Smooth muscle cell (in vitro differentiated cells): Measurements from ENCODE around the gene LRRC61. TPM values are rescaled to one million over a fixed set of nuclear protein-coding genes. Genes with fewer than 3 reads are reported as not detected.
"Not testable (repeated sequence)": the region's sequence is repeated elsewhere in the genome, so short reads cannot be mapped to it uniquely, and the experiment has no call there.

Source experiments
- DNase-seq: peaks from one replicate; lab custom pipeline; 2025; ENCODE audit not compliant: unreplicated experiment; lab: John Stamatoyannopoulos, UW
- H2AFZ ChIP-seq: fragments of 200-600 bp; sonication (generic); 2 replicates; pipeline ENCODE4 v1.6.0; 2016; ENCODE audit warnings: antibody characterized with exemption, low read depth, mild to moderate bottlenecking
- H3F3A ChIP-seq: fragments of 200-600 bp; sonication (generic); 2 replicates; pipeline ENCODE4 v1.6.0; 2017; ENCODE audit warnings: antibody characterized with exemption, low read depth
- H3K27ac ChIP-seq: fragments of 200-600 bp; sonication (generic); 2 replicates; pipeline ENCODE4 v1.5.1; 2016; ENCODE audit warnings: low read depth, mild to moderate bottlenecking
- H3K27me3 ChIP-seq: fragments of 200-600 bp; sonication (generic); 2 replicates; pipeline ENCODE4 v1.6.1; 2016; ENCODE audit warnings: low read depth, mild to moderate bottlenecking
- H3K36me3 ChIP-seq: fragments of 200-600 bp; sonication (generic); 2 replicates; pipeline ENCODE4 v1.5.1; 2016; ENCODE audit warnings: low read depth
- H3K4me1 ChIP-seq: fragments of 200-600 bp; sonication (generic); 2 replicates; pipeline ENCODE4 v1.5.1; 2016; ENCODE audit warnings: low read depth
- H3K4me2 ChIP-seq: fragments of 200-600 bp; sonication (generic); 2 replicates; pipeline ENCODE4 v1.6.0; 2016; ENCODE audit warnings: mild to moderate bottlenecking
- H3K4me3 ChIP-seq: fragments of 200-600 bp; sonication (generic); 2 replicates; pipeline ENCODE4 v1.5.1; 2016; ENCODE audit warnings: mild to moderate bottlenecking
- H3K79me2 ChIP-seq: fragments of 200-600 bp; sonication (generic); 2 replicates; pipeline ENCODE4 v1.6.0; 2016; ENCODE audit warnings: low read depth, mild to moderate bottlenecking
- H3K9ac ChIP-seq: fragments of 200-600 bp; sonication (generic); 2 replicates; pipeline ENCODE4 v1.6.0; 2016; ENCODE audit warnings: low read depth
- H3K9me3 ChIP-seq: fragments of 200-600 bp; sonication (generic); replicated peaks from 2 replicates; pipeline ENCODE4 v1.5.1; 2016; ENCODE audit warnings: low read depth
- H4K20me1 ChIP-seq: fragments of 200-600 bp; sonication (generic); 2 replicates; pipeline ENCODE4 v1.6.0; 2016; ENCODE audit warnings: low read depth
- WGBS: methylation state at CpG from one replicate; pipeline ENCODE4 v1.1.7; 2016; ENCODE audit warnings: low lambda C conversion rate; 5-methylcytosine and 5-hydroxymethylcytosine counted together
- polyA plus RNA-seq: library from polyadenylated mRNA; unstranded; fragments of >200 nt; fragmentation: Nextera tagmentation; extraction: Ambion mirVana; gene quantifications from 2 replicates; pipeline ENCODE4 v1.2.1, GENCODE V29; 2016
- total RNA-seq: library from RNA; depleted of rRNA; stranded (reverse); fragments of >200 nt; gene quantifications from 2 replicates; pipeline ENCODE4 v1.2.3, GENCODE V29; 2014
- TF ChIP-seq, protein P1 (sequence below): fragments of 200-600 bp; sonication (generic); IDR thresholded peaks from 2 replicates; pipeline ENCODE4 v1.5.1; 2017; ENCODE audit warnings: borderline replicate concordance, mild to moderate bottlenecking, antibody characterized with exemption; ENCODE audit not compliant: insufficient read depth, poor library complexity, severe bottlenecking

Gene LRRC61
- total and polyA plus RNA-seq, 2 experiments from 2014 or later: 6.9 to 14.7 TPM

DNA sequence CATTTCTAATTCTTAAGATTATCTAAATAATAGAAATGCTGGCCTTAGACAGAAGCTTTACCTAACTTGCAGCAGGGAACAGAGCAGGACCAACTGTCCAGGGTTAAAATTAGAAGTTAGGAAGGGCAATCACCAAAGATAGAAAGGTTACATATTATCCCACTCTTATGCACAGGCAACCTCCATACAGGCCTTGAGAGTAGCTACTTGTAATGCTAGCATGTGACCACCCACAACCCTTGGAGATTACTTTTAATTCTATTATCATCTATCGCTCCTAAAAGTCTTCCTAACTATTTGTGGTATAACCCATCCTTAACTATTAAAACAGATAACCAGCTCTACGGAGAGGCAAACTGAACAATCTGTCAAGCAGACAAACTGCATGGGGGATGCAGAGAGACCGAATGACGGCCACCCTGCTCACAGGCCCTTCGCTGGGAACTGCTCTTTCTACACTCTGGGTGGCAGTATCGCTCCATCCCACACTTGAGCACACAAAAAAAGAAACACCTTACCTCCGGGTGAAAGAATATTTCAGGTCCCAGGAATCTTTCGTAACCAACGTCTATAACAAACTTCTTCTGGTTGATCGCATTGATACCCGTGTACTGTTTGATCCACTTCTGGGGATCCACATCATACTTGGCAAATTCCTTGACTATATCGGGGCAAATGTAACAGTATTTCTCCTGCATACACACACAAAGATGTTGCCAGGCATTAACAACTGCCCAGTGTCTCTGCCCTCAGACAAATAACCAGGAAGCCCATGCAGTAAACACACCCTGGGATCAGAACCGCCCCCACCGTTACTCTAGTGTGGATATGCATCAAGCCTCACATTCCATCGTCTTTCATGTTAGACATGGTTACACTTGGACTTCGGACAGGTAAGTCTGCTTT, 37.1 kb upstream of the LRRC61 start:
- not testable (repeated sequence) for H3K4me1 ChIP-seq, H3F3A ChIP-seq, H2AFZ ChIP-seq, H4K20me1 ChIP-seq, H3K79me2 ChIP-seq, H3K4me2 ChIP-seq, H3K9ac ChIP-seq, H3K4me3 ChIP-seq, DNase-seq, H3K9me3 ChIP-seq, H3K36me3 ChIP-seq, H3K27me3 ChIP-seq, H3K27ac ChIP-seq
- TF ChIP-seq, protein P1, sequence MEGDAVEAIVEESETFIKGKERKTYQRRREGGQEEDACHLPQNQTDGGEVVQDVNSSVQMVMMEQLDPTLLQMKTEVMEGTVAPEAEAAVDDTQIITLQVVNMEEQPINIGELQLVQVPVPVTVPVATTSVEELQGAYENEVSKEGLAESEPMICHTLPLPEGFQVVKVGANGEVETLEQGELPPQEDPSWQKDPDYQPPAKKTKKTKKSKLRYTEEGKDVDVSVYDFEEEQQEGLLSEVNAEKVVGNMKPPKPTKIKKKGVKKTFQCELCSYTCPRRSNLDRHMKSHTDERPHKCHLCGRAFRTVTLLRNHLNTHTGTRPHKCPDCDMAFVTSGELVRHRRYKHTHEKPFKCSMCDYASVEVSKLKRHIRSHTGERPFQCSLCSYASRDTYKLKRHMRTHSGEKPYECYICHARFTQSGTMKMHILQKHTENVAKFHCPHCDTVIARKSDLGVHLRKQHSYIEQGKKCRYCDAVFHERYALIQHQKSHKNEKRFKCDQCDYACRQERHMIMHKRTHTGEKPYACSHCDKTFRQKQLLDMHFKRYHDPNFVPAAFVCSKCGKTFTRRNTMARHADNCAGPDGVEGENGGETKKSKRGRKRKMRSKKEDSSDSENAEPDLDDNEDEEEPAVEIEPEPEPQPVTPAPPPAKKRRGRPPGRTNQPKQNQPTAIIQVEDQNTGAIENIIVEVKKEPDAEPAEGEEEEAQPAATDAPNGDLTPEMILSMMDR: peak; percentile 50
- WGBS: 43% methylated on average over 16 of the region's 16 CpGs

DNA sequence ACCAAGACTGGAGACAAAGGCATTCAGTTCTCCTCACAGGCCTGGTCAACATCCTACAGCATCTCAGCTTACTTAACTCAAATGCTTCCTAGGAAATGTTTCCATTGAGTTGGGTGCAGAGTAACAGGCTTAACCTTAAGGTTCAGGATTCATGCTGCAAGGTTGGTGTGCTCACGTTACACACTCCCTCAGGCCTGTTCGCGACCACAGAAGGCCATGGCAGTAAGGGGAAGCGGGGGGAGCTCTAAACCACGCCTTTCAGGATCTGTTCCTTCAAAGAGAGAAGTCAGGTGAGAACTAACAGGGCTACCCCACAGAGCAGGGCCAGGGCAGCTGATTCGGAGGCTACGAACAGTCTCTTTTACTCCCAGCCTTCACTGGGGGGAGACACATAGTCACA, 35.3 kb upstream of the LRRC61 start:
- H3K27ac ChIP-seq, H3K4me1 ChIP-seq, DNase-seq, H3K79me2 ChIP-seq, H3K36me3 ChIP-seq, H3K27me3 ChIP-seq, H3K9me3 ChIP-seq, H3F3A ChIP-seq, H3K4me3 ChIP-seq, H3K9ac ChIP-seq, H2AFZ ChIP-seq, H4K20me1 ChIP-seq, H3K4me2 ChIP-seq: not testable (repeated sequence)
- WGBS: 68% methylated on average over 7 of the region's 7 CpGs

DNA sequence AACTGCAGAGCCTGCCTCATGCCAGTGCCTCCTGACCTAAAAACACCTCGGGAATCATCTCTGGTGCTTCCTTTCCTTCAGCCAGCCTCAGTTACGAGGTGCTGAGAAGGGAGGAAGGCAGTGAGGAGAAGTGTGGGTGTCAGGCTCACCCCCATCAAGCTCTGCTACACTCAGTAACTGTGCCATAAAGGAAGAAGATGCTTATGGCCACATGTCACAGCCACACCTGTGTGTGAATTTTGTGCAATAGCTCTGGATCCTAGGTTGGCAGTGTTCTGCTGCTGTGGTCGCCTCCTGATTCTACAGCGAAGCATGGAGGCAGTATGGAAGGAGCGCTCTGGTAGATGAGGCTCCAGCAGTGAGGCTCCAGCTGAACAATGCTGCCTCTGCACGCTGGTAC, 34.3 kb upstream of the LRRC61 start:
- H4K20me1 ChIP-seq, H3K4me2 ChIP-seq, H3K27ac ChIP-seq, H3K4me1 ChIP-seq, H3K27me3 ChIP-seq, H3F3A ChIP-seq, H3K36me3 ChIP-seq, H3K9ac ChIP-seq, DNase-seq, H3K9me3 ChIP-seq, H3K4me3 ChIP-seq, H3K79me2 ChIP-seq, H2AFZ ChIP-seq: not testable (repeated sequence)
- 92% methylated on average over 6 of the region's 6 CpGs for WGBS

DNA sequence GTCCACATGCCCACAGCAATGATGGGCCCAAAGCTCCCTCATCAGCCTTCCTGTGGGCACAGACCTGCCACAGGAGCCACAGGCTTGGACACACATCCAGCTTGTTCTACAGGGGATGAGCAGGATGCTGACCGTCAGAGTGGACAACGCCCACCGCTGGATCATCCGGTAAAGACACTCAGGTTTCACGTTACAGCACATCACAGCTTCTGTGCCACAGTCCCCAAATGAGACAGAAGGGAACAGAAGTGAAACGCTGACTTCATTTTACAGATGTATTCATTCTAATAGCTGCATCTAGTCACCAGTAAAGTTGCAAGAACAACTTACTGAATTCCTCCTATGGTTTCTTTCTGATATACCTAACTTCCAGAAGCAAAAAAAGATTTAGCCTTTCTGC, 32.8 kb upstream of the LRRC61 start:
- H3K4me1 ChIP-seq, DNase-seq, H3K4me3 ChIP-seq, H4K20me1 ChIP-seq, H3K27me3 ChIP-seq, H3K27ac ChIP-seq, H3K9me3 ChIP-seq, H3K36me3 ChIP-seq, H3F3A ChIP-seq, H3K4me2 ChIP-seq, H3K79me2 ChIP-seq, H2AFZ ChIP-seq, H3K9ac ChIP-seq: not testable (repeated sequence)
- 60% methylated on average over 6 of the region's 6 CpGs for WGBS

DNA sequence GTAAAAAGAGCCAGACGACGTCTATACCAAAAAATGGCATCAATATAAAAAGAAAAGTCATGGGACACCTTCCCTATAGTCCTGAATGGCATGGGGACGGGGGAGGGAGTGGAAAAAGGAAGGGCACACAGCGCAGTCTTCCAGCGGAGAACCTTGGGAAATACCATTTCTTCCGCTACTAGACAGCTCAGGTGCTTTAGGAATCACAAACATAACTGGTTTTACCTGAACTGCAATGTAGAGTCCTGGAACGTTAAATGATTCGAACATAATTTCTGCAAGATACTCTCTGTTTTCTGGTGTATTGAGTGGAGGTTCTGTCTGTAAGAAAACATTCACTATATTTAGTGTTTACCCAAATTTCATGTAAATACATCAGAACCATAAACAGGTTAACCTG, 28.1 kb upstream of the LRRC61 start:
- H3F3A ChIP-seq, H3K4me2 ChIP-seq, H3K79me2 ChIP-seq, H4K20me1 ChIP-seq, H3K27me3 ChIP-seq, H3K36me3 ChIP-seq, H3K27ac ChIP-seq, H2AFZ ChIP-seq, H3K9ac ChIP-seq, H3K4me1 ChIP-seq, DNase-seq, H3K9me3 ChIP-seq, H3K4me3 ChIP-seq: not testable (repeated sequence)
- 82% methylated on average over 8 of the region's 8 CpGs for WGBS

DNA sequence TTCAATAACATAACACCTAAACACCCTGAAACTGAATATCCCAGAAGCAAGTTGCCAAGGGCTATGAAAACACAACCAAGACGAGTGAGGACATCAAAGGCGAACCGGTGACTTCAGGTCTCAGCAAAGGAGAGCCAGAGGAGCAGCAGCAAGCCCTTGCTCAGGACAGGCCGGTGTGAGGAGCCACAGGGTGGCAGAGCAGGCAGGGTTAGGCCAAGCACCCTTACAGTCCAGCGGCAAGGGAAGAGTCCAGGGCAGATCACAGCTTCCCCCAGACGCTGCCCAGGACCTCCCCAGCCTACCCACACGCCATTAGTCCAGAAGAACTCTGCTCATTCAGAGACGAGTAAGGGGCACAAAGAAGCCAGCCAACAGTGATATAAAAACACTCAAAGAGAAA, 27.5 kb upstream of the LRRC61 start:
- H2AFZ ChIP-seq, H3K4me3 ChIP-seq, H3K27ac ChIP-seq, H4K20me1 ChIP-seq, H3K9ac ChIP-seq, H3K9me3 ChIP-seq, H3K4me2 ChIP-seq, H3K4me1 ChIP-seq, DNase-seq, H3K27me3 ChIP-seq, H3K79me2 ChIP-seq, H3K36me3 ChIP-seq, H3F3A ChIP-seq: not testable (repeated sequence)
- WGBS: 63% methylated on average over 3 of the region's 8 CpGs

DNA sequence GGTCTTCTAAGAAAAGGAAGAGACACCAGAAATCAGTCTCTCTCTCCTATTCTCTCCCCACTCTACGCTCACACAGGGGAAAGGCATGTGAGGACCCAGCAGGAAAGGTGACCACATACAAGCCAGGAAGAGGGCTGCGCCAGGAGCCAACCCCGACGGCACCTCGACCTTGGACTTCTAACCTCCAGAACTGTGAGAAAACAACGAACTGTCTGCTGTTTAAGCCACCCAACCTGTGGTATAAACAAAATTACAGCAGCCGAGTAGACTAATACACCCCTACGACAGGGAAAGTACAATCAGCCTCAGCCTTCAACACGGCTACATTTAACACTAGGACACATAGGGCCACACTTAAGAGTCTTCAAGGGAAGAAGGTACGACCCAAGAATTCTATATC, 26.4 kb upstream of the LRRC61 start:
- H2AFZ ChIP-seq, H3K27me3 ChIP-seq, H4K20me1 ChIP-seq, H3K79me2 ChIP-seq, H3K36me3 ChIP-seq, DNase-seq, H3F3A ChIP-seq, H3K4me3 ChIP-seq, H3K27ac ChIP-seq, H3K4me1 ChIP-seq, H3K9ac ChIP-seq, H3K9me3 ChIP-seq, H3K4me2 ChIP-seq: not testable (repeated sequence)
- WGBS: 86% methylated on average over 9 of the region's 10 CpGs

DNA sequence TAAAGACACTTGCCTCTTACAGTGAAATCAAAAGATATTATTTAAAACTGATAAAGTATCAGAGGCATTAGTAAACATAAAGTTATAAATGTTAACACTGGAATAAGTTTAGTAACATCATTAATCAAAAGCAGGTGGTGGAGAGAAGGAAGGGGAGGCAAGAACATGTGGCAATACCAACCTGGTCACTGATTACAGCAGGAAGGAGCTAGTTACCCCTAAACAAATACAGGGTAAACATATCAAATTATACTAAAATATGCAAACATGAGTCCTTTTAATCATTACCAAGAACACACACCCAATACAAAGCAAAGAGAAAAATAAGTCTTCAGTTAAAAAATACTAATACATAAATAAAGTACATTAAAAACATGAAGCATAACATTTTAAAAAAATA, 25.2 kb upstream of the LRRC61 start:
- H3K79me2 ChIP-seq, H4K20me1 ChIP-seq, H2AFZ ChIP-seq: not testable (repeated sequence)

More for the DNA sequence above, 25.2 kb upstream of the LRRC61 start:
- H3K4me3 ChIP-seq, H3K4me2 ChIP-seq, H3K27ac ChIP-seq, H3K27me3 ChIP-seq, H3K9ac ChIP-seq, H3F3A ChIP-seq, DNase-seq, H3K36me3 ChIP-seq, H3K4me1 ChIP-seq, H3K9me3 ChIP-seq: not testable (repeated sequence)
